ENCODE measurements around the gene ERC2. TPM values are rescaled to one million over a fixed set of nuclear protein-coding genes. Genes with fewer than 3 reads are reported as not detected.

ERC2 gene
- total RNA-seq, 2 donors from 2014 or later, result 16.1 to 22.8 TPM

DNA sequence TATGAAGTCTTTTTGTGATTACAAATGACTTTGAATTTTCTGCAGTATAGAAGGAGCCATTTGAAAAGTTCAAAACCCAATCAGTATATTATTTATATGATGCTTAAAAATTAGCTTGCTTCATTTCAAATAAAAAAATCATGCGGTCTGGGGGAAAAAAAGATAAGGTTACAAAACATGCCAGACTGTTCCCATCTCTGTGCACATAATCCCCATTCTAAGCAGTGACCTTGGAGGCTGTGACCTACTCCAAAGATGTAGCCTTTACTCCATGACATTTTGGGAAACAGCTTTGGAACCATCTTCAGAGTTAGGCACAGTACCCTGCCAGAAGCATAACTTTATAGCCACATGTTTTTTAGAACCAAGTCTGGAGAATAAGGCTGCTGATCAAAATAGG, 533.5 kb downstream of the ERC2 start:
- Mint-ChIP-seq H3K4me3 (no peak overlapping the region), H3K4me1 (peaks cover 23% of the 10 kb centered on the region), H3K9me3 (peaks cover 2% of the 10 kb centered on the region), H3K27ac (no peak overlapping the region), H3K36me3 (ENCODE audit: low read depth) (no peaks in the 10 kb centered on the region), H3K27me3 (ENCODE audit: insufficient read depth) (peaks cover 28% of the 10 kb centered on the region)
- H3K36me3 ChIP-seq (ENCODE audit: control insufficient read depth, insufficient read depth, low read length), result no peaks in the 10 kb centered on the region
- H3K27me3 ChIP-seq (ENCODE audit: control insufficient read depth, insufficient read depth, low read length, poor library complexity, severe bottlenecking), result peaks cover 25% of the 10 kb centered on the region
- H3K9me3 ChIP-seq (ENCODE audit: control insufficient read depth, low read length), result no peaks in the 10 kb centered on the region
- 80 to 93% methylated on average over 1 of the region's 1 CpG for WGBS, 2 experiments (ENCODE audit: insufficient coverage in 1 of 2, insufficient read length in 1 of 2)
- no peak overlapping the region for H3K27ac ChIP-seq (ENCODE audit: low read depth, low read length)
- TF ChIP-seq, protein P1, sequence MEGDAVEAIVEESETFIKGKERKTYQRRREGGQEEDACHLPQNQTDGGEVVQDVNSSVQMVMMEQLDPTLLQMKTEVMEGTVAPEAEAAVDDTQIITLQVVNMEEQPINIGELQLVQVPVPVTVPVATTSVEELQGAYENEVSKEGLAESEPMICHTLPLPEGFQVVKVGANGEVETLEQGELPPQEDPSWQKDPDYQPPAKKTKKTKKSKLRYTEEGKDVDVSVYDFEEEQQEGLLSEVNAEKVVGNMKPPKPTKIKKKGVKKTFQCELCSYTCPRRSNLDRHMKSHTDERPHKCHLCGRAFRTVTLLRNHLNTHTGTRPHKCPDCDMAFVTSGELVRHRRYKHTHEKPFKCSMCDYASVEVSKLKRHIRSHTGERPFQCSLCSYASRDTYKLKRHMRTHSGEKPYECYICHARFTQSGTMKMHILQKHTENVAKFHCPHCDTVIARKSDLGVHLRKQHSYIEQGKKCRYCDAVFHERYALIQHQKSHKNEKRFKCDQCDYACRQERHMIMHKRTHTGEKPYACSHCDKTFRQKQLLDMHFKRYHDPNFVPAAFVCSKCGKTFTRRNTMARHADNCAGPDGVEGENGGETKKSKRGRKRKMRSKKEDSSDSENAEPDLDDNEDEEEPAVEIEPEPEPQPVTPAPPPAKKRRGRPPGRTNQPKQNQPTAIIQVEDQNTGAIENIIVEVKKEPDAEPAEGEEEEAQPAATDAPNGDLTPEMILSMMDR (conservative IDR thresholded peaks at IDR 0.05), result no peak
- H3K4me1 ChIP-seq (ENCODE audit: control insufficient read depth, insufficient read depth, low read length), result peaks cover 4% of the 10 kb centered on the region
- no peak overlapping the region for H3K9ac ChIP-seq (ENCODE audit: extremely low read depth, low read length, poor library complexity, severe bottlenecking)
- H3K4me3 ChIP-seq (ENCODE audit: low read length), result no peak overlapping the region
- DNase-seq, result no peak

DNA sequence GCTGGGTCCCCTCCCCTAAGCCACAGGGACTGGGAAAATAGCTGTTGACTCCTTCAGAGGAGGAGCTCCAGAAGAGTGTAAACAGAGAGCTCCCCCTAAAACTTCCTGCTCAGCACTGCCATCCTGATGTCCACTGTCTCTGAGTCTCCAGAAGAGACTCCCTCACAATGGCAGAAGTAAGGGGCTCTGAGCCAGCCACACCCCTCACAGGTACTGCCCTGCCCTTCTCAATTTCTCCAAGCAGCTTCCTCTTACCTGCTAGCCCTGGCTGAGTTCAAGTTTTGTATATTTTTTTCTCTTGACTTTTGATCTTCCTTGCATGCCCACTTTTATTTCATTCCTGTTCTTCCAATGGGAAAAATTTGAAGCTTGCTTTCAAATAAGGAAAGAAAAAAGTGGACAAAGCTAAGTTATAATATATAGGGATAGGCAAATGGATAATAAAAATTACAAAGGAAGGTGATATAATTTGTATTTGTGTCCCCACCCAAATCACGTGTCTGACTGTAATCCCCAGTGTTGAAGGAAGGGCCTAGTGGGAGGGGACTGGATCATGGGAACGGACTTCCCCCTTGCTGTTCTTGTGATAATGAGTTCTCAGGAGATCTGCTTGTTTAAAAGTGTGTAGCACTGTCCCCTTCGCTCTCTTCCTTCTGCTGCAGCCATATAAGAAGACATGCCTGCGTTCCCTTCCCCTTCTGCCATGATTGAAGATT, 539.0 kb downstream of the ERC2 start:
- Histone ChIP-seq H3K4me3 (ENCODE audit: low read length) (no peak overlapping the region), H3K27ac (ENCODE audit: low read depth, low read length) (no peak overlapping the region), H3K27me3 (ENCODE audit: control insufficient read depth, insufficient read depth, low read length, poor library complexity, severe bottlenecking) (no peaks in the 10 kb centered on the region), H3K9me3 (ENCODE audit: control insufficient read depth, low read length) (no peaks in the 10 kb centered on the region), H3K36me3 (ENCODE audit: control insufficient read depth, insufficient read depth, low read length) (no peaks in the 10 kb centered on the region), H3K4me1 (ENCODE audit: control insufficient read depth, insufficient read depth, low read length) (no peaks in the 10 kb centered on the region), H3K9ac (ENCODE audit: extremely low read depth, low read length, poor library complexity, severe bottlenecking) (no peak overlapping the region)
- TF ChIP-seq, protein P1 (conservative IDR thresholded peaks at IDR 0.05), result no peak
- WGBS, 2 experiments (ENCODE audit: insufficient coverage in 1 of 2, insufficient read length in 1 of 2), result 93 to 100% methylated on average over 4 of the region's 4 CpGs
- Mint-ChIP-seq H3K4me1 (no peaks in the 10 kb centered on the region), H3K36me3 (ENCODE audit: low read depth) (no peaks in the 10 kb centered on the region), H3K27ac (no peak overlapping the region), H3K27me3 (ENCODE audit: insufficient read depth) (peaks cover 2% of the 10 kb centered on the region), H3K9me3 (peaks cover 2% of the 10 kb centered on the region), H3K4me3 (no peak overlapping the region)
- DNase-seq, result no peak

DNA sequence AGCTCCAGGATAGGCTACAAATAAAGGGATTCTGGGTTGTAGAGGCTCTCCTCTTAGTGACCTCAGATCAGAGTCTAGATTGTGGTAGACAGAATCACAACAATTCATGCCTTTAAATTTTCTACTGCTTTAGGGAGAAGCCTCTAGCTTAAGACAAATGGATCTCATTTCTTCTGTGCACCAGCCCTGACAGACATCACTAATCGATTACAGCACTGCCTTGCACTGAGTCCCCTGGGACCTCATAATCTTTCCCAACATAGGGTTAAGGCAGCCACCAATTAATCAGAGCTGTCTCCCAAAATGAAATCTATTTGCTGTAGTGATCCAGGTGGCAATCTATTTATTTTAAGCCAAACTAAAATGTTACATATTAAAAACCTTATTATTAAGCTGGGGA, 544.6 kb downstream of the ERC2 start:
- H3K9ac ChIP-seq (ENCODE audit: extremely low read depth, low read length, poor library complexity, severe bottlenecking), result no peak overlapping the region
- WGBS, 2 experiments (ENCODE audit: insufficient coverage in 1 of 2, insufficient read length in 1 of 2), result 84 to 100% methylated on average over 1 of the region's 1 CpG
- H3K4me3 Mint-ChIP-seq, result no peak overlapping the region
- TF ChIP-seq, protein P1 (conservative IDR thresholded peaks at IDR 0.05), result no peak
- H3K27ac ChIP-seq (ENCODE audit: low read depth, low read length), result no peak overlapping the region
- no peak for DNase-seq
- H3K9me3 ChIP-seq (ENCODE audit: control insufficient read depth, low read length), result no peaks in the 10 kb centered on the region
- no peaks in the 10 kb centered on the region for H3K27me3 ChIP-seq (ENCODE audit: control insufficient read depth, insufficient read depth, low read length, poor library complexity, severe bottlenecking)
- H3K4me3 ChIP-seq (ENCODE audit: low read length), result no peak overlapping the region
- H3K27me3 Mint-ChIP-seq (ENCODE audit: insufficient read depth), result no peaks in the 10 kb centered on the region
- H3K36me3 Mint-ChIP-seq (ENCODE audit: low read depth), result no peaks in the 10 kb centered on the region
- no peaks in the 10 kb centered on the region for H3K4me1 ChIP-seq (ENCODE audit: control insufficient read depth, insufficient read depth, low read length)
- no peaks in the 10 kb centered on the region for H3K9me3 Mint-ChIP-seq
- no peaks in the 10 kb centered on the region for H3K36me3 ChIP-seq (ENCODE audit: control insufficient read depth, insufficient read depth, low read length)
- no peak overlapping the region for H3K27ac Mint-ChIP-seq
- H3K4me1 Mint-ChIP-seq, result no peaks in the 10 kb centered on the region
